ENCODE results near the gene TK2.
"Not testable (repeated sequence)": the region's sequence is repeated elsewhere in the genome, so short reads cannot be mapped to it uniquely, and the experiment has no call there.

Gene TK2

GRCh38 chr16:66502020-66502913, 47.7 kb downstream of the TK2 start:
- H3K27me3 Mint-ChIP-seq (ENCODE audit: low read depth): no peaks in the 10 kb centered on the region
- H3K36me3 Mint-ChIP-seq (ENCODE audit: low read depth): peaks cover 12% of the 10 kb centered on the region
- no peaks in the 10 kb centered on the region for H3K4me1 Mint-ChIP-seq
- no peak overlapping the region for H3K27ac Mint-ChIP-seq
- H3K9me3 Mint-ChIP-seq: peaks cover 14% of the 10 kb centered on the region
- no peak overlapping the region for H3K4me3 Mint-ChIP-seq
- TF ChIP-seq CTCF (IDR thresholded peaks at IDR 0.05; ENCODE audit: unreplicated experiment in 3 of 3): no peak

DNA sequence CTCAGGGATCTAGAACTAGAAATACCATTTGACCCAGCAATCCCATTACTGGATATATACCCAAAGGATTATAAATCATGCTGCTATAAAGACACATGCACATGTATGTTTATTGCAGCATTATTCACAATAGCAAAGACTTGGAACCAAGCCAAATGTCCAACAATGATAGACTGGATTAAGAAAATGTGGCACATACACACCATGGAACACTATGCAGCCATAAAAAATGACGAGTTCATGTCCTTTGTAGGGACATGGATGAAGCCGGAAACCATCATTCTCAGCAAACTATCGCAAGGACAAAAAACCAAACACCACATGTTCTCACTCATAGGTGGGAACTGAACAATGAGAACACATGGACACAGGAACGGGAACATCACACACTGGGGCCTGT, 48.4 kb downstream of the TK2 start:
- not testable (repeated sequence) for H3K4me3 Mint-ChIP-seq

DNA sequence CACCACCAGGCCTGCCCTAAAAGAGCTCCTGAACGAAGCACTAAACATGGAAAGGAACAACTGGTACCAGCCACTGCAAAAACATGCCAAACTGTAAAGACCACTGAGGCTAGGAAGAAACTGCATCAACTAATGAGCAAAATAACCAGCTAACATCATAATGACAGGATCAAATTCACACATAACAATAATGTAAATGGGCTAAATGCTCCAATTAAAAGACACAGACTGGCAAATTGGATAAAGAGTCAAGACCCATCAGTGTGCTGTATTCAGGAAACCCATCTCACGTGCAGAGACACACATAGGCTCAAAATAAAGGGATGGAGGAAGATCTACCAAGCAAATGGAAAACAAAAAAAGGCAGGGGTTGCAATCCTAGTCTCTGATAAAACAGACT, 52.0 kb downstream of the TK2 start:
- not testable (repeated sequence) for H3K4me1 Mint-ChIP-seq; H3K27me3 Mint-ChIP-seq (ENCODE audit: low read depth); H3K27ac Mint-ChIP-seq; H3K4me3 Mint-ChIP-seq
- H3K36me3 Mint-ChIP-seq (ENCODE audit: low read depth): peaks cover 20% of the 10 kb centered on the region
- peaks cover 18% of the 10 kb centered on the region for H3K9me3 Mint-ChIP-seq

More for the DNA sequence above, 48.4 kb downstream of the TK2 start:
- Mint-ChIP-seq H3K36me3 (ENCODE audit: low read depth) (peaks cover 16% of the 10 kb centered on the region), H3K9me3 (peaks cover 18% of the 10 kb centered on the region)
- not testable (repeated sequence) for H3K4me1 Mint-ChIP-seq; H3K27ac Mint-ChIP-seq; H3K27me3 Mint-ChIP-seq (ENCODE audit: low read depth)

GRCh38 chr16:66496226-66496625, 53.7 kb downstream of the TK2 start:
- Mint-ChIP-seq H3K36me3 (ENCODE audit: low read depth) (peaks cover 16% of the 10 kb centered on the region), H3K9me3 (peaks cover 14% of the 10 kb centered on the region)
- not testable (repeated sequence) for H3K27me3 Mint-ChIP-seq (ENCODE audit: low read depth); H3K4me1 Mint-ChIP-seq; H3K4me3 Mint-ChIP-seq; H3K27ac Mint-ChIP-seq

- Mint-ChIP-seq H3K4me1 (no peaks in the 10 kb centered on the region), H3K9me3 (peaks cover 14% of the 10 kb centered on the region), H3K4me3 (no peak overlapping the region), H3K36me3 (ENCODE audit: low read depth) (peaks cover 16% of the 10 kb centered on the region), H3K27ac (no peak overlapping the region), H3K27me3 (ENCODE audit: low read depth) (no peaks in the 10 kb centered on the region)
- TF ChIP-seq CTCF (IDR thresholded peaks at IDR 0.05; ENCODE audit: unreplicated experiment in 3 of 3): no peak
These were observed 54.5 kb downstream of the TK2 start for GRCh38 chr16:66495440-66495839.

GRCh38 chr16:66494916-66495315, 55.0 kb downstream of the TK2 start:
- H3K9me3 Mint-ChIP-seq: peaks cover 14% of the 10 kb centered on the region
- no peaks in the 10 kb centered on the region for H3K4me1 Mint-ChIP-seq
- H3K36me3 Mint-ChIP-seq (ENCODE audit: low read depth): peaks cover 16% of the 10 kb centered on the region
- H3K27ac Mint-ChIP-seq: no peak overlapping the region
- no peak overlapping the region for H3K4me3 Mint-ChIP-seq
- no peaks in the 10 kb centered on the region for H3K27me3 Mint-ChIP-seq (ENCODE audit: low read depth)
- TF ChIP-seq CTCF (IDR thresholded peaks at IDR 0.05; ENCODE audit: unreplicated experiment in 3 of 3): no peak

GRCh38 chr16:66493490-66494401, 56.2 kb downstream of the TK2 start:
- Mint-ChIP-seq H3K36me3 (ENCODE audit: low read depth) (peaks cover 12% of the 10 kb centered on the region), H3K27ac (no peak overlapping the region), H3K4me1 (no peaks in the 10 kb centered on the region), H3K9me3 (peaks cover 8% of the 10 kb centered on the region), H3K4me3 (no peak overlapping the region), H3K27me3 (ENCODE audit: low read depth) (no peaks in the 10 kb centered on the region)
- TF ChIP-seq CTCF (IDR thresholded peaks at IDR 0.05; ENCODE audit: unreplicated experiment in 3 of 3): no peak
